ENCODE data around the gene B4GALT4. TPM values are rescaled to one million over a fixed set of nuclear protein-coding genes. Genes with fewer than 3 reads are reported as not detected.

The B4GALT4 gene
- polyA plus RNA-seq, 3 donors = 35.4 to 39.2 (median 35.7) TPM

GRCh38 chr3:119238363-119238762 lies 2.3 kb downstream of the B4GALT4 start:
- DNase-seq (ENCODE audit: low read depth in 3 of 3, low spot score in 2 of 3) = no peak

GRCh38 chr3:119237299-119237698 lies 3.4 kb downstream of the B4GALT4 start:
- no peak for DNase-seq (ENCODE audit: low read depth in 3 of 3, low spot score in 2 of 3)

- DNase-seq (ENCODE audit: low read depth in 3 of 3, low spot score in 2 of 3) = no peak
These were observed 3.9 kb downstream of the B4GALT4 start for GRCh38 chr3:119236756-119237155.

- DNase-seq (ENCODE audit: low read depth in 3 of 3, low spot score in 2 of 3) = no peak
These were observed 5.5 kb downstream of the B4GALT4 start for GRCh38 chr3:119235151-119235550.

- DNase-seq (ENCODE audit: low read depth in 3 of 3, low spot score in 2 of 3) = no peak
These were observed 6.1 kb downstream of the B4GALT4 start for GRCh38 chr3:119234610-119235009.

- no peak for DNase-seq (ENCODE audit: low read depth in 3 of 3, low spot score in 2 of 3)
These were observed 9.9 kb downstream of the B4GALT4 start for GRCh38 chr3:119230745-119231144.

GRCh38 chr3:119230071-119230470 lies 10.6 kb downstream of the B4GALT4 start:
- DNase-seq (ENCODE audit: low read depth in 3 of 3, low spot score in 2 of 3) = no peak

GRCh38 chr3:119229190-119229589 lies 11.5 kb downstream of the B4GALT4 start:
- DNase-seq (ENCODE audit: low read depth in 3 of 3, low spot score in 2 of 3) = no peak

- no peak for DNase-seq (ENCODE audit: low read depth in 3 of 3, low spot score in 2 of 3)
These were observed 12.1 kb downstream of the B4GALT4 start for GRCh38 chr3:119228373-119229145.

- no peak for DNase-seq (ENCODE audit: low read depth in 3 of 3, low spot score in 2 of 3)
These were observed 13.4 kb downstream of the B4GALT4 start for GRCh38 chr3:119227070-119227850.

GRCh38 chr3:119225121-119225520 lies 15.6 kb downstream of the B4GALT4 start:
- DNase-seq (ENCODE audit: low read depth in 3 of 3, low spot score in 2 of 3) = no peak

GRCh38 chr3:119223511-119223910 lies 17.2 kb downstream of the B4GALT4 start:
- DNase-seq (ENCODE audit: low read depth in 3 of 3, low spot score in 2 of 3) = no peak

- DNase-seq (ENCODE audit: low read depth in 3 of 3, low spot score in 2 of 3) = no peak
These were observed 18.3 kb downstream of the B4GALT4 start for GRCh38 chr3:119222391-119222790.

- no peak for DNase-seq (ENCODE audit: low read depth in 3 of 3, low spot score in 2 of 3)
These were observed 18.8 kb downstream of the B4GALT4 start for GRCh38 chr3:119221779-119222320.

- DNase-seq (ENCODE audit: low read depth in 3 of 3, low spot score in 2 of 3) = no peak
These were observed 19.6 kb downstream of the B4GALT4 start for GRCh38 chr3:119220970-119221667.

- no peak for DNase-seq (ENCODE audit: low read depth in 3 of 3, low spot score in 2 of 3)
These were observed 20.5 kb downstream of the B4GALT4 start for GRCh38 chr3:119220198-119220597.

GRCh38 chr3:119219069-119219468 lies 21.6 kb downstream of the B4GALT4 start:
- DNase-seq (ENCODE audit: low read depth in 3 of 3, low spot score in 2 of 3) = no peak

- no peak for DNase-seq (ENCODE audit: low read depth in 3 of 3, low spot score in 2 of 3)
These were observed 28.9 kb downstream of the B4GALT4 start for GRCh38 chr3:119211803-119212202.

GRCh38 chr3:119211193-119211592 lies 29.5 kb downstream of the B4GALT4 start:
- peak in 1 of 3 donors; percentile 5 for DNase-seq (ENCODE audit: low read depth in 3 of 3, low spot score in 2 of 3)

GRCh38 chr3:119207512-119207875 lies 33.2 kb downstream of the B4GALT4 start:
- no peak for DNase-seq (ENCODE audit: low read depth in 3 of 3, low spot score in 2 of 3)

Data from right renal cortex interstitium (tissue), 3 donors.